Osteoblast (primary cell): ENCODE results near the gene SYT17. TPM values are rescaled to one million over a fixed set of nuclear protein-coding genes. Genes with fewer than 3 reads are reported as not detected.

Experiments used
- DNase-seq: peaks from one replicate; pipeline ENCODE4 v3.0.0; 2011; ENCODE audit warnings: low spot score, mixed read lengths; ENCODE audit not compliant: insufficient read length; ENCODE audit errors: missing footprints
- H2AFZ ChIP-seq: 2 replicates; pipeline ENCODE4 v1.6.0; 2011; ENCODE audit warnings: mild to moderate bottlenecking, low read length
- H3K27ac ChIP-seq: 2 replicates; pipeline ENCODE4 v1.5.1; 2011; ENCODE audit warnings: mild to moderate bottlenecking, low read depth, low read length, moderate library complexity
- H3K27me3 ChIP-seq: 2 replicates; pipeline ENCODE4 v1.6.0; 2012; ENCODE audit warnings: mild to moderate bottlenecking, control low read depth, inconsistent platforms, low read length, moderate library complexity; ENCODE audit not compliant: insufficient read depth
- H3K36me3 ChIP-seq: 2 replicates; pipeline ENCODE4 v1.5.1; 2011; ENCODE audit warnings: mild to moderate bottlenecking, low read length, control low read depth, moderate library complexity; ENCODE audit not compliant: insufficient read depth
- H3K4me1 ChIP-seq: 2 replicates; pipeline ENCODE4 v1.5.1; 2011; ENCODE audit warnings: mild to moderate bottlenecking, low read length, control low read depth, moderate library complexity; ENCODE audit not compliant: insufficient read depth
- H3K4me2 ChIP-seq: 2 replicates; pipeline ENCODE4 v1.6.0; 2011; ENCODE audit warnings: mild to moderate bottlenecking, low read length; ENCODE audit not compliant: insufficient read depth
- H3K4me3 ChIP-seq: fragments of 200-600 bp; sonication (generic); 3 replicates; pipeline ENCODE4 v1.5.1; 2012; ENCODE audit warnings: mild to moderate bottlenecking, low read length, inconsistent platforms; ENCODE audit not compliant: insufficient read depth
- H3K79me2 ChIP-seq: 2 replicates; pipeline ENCODE4 v1.6.0; 2012; ENCODE audit warnings: mild to moderate bottlenecking, low read length, control low read depth, inconsistent platforms; ENCODE audit not compliant: insufficient read depth
- H3K9me3 ChIP-seq: 2 replicates; pipeline ENCODE4 v1.5.1; 2011; ENCODE audit warnings: low read depth, low read length, control low read depth
- H4K20me1 ChIP-seq: 2 replicates; pipeline ENCODE4 v1.6.0; 2012; ENCODE audit warnings: mild to moderate bottlenecking, low read length, control low read depth; ENCODE audit not compliant: insufficient read depth
- total RNA-seq: library from RNA; depleted of rRNA; stranded (reverse); fragments of >200 nt; gene quantifications from 2 replicates; pipeline ENCODE4 v1.2.3, GENCODE V29; 2012
- TF ChIP-seq, protein P1 (sequence below): IDR thresholded peaks from 2 replicates; pipeline ENCODE4 v1.5.1; 2011; ENCODE audit warnings: mild to moderate bottlenecking, low read depth, low read length, moderate library complexity; ENCODE audit errors: extremely low read depth

SYT17 gene
- total RNA-seq, 1 donor: under 0.01 TPM

DNA sequence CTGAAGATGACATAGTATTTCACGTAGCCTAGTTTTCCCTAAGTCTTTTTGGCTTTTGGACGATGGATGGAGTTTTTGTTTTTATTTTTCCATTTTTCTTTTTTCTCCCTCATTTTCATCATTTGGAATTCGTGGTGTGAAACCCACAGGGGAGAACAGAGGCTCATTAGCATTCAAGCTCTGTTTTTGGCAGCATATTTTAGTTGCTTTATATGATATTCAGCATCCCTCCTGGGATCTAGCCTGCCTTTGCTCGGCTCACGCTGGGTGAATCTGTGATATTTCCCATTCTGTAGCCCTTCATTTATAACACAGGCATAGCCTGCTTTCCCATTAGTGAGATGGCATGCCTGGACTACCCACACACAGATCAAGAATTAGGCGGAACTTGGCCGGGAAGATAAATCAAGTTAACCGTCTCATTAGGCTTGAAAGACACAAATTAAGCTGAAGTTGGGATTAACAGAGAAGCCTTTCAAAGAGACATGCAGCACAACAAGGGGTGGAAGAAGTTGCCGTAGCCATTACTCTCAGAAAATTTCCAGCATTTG, 97.4 kb downstream of the SYT17 start:
- Histone ChIP-seq H3K36me3 (no peaks in the 10 kb centered on the region), H3K4me1 (no peaks in the 10 kb centered on the region), H3K4me2 (no peak overlapping the region), H3K27ac (no peak overlapping the region), H2AFZ (no peak overlapping the region), H3K27me3 (no peaks in the 10 kb centered on the region), H3K79me2 (no peaks in the 10 kb centered on the region), H3K4me3 (no peak overlapping the region), H3K9me3 (no peaks in the 10 kb centered on the region), H4K20me1 (no peaks in the 10 kb centered on the region)
- DNase-seq: no peak
- TF ChIP-seq, protein P1, sequence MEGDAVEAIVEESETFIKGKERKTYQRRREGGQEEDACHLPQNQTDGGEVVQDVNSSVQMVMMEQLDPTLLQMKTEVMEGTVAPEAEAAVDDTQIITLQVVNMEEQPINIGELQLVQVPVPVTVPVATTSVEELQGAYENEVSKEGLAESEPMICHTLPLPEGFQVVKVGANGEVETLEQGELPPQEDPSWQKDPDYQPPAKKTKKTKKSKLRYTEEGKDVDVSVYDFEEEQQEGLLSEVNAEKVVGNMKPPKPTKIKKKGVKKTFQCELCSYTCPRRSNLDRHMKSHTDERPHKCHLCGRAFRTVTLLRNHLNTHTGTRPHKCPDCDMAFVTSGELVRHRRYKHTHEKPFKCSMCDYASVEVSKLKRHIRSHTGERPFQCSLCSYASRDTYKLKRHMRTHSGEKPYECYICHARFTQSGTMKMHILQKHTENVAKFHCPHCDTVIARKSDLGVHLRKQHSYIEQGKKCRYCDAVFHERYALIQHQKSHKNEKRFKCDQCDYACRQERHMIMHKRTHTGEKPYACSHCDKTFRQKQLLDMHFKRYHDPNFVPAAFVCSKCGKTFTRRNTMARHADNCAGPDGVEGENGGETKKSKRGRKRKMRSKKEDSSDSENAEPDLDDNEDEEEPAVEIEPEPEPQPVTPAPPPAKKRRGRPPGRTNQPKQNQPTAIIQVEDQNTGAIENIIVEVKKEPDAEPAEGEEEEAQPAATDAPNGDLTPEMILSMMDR: no peak

GRCh38 chr16:19266774-19267173, 98.7 kb downstream of the SYT17 start:
- no peak overlapping the region for H2AFZ ChIP-seq
- H3K4me2 ChIP-seq: no peak overlapping the region
- no peaks in the 10 kb centered on the region for H3K36me3 ChIP-seq
- no peaks in the 10 kb centered on the region for H4K20me1 ChIP-seq
- H3K9me3 ChIP-seq: no peaks in the 10 kb centered on the region
- no peaks in the 10 kb centered on the region for H3K79me2 ChIP-seq
- no peak overlapping the region for H3K4me3 ChIP-seq
- H3K4me1 ChIP-seq: no peaks in the 10 kb centered on the region
- no peak for DNase-seq
- no peak overlapping the region for H3K27ac ChIP-seq
- TF ChIP-seq, protein P1: no peak
- no peaks in the 10 kb centered on the region for H3K27me3 ChIP-seq

DNA sequence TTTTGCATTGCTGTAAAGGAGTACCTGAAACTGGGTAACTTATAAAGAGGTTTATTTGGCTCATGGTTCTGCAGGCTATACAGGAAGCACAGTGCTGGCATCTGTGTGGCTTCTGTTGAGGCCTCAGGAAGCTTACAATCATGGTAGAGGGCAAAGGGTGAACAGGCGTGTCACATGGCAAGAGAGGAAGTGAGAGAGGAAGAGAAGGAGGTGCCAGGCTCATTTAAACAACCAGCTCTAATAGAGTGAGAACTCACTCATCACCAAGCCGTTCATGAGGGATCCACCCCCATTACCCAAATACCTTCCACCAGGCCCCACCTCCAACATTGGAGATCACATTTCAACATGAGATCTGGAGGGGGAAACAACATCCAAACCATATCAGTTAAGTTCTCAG, 101.1 kb downstream of the SYT17 start:
- Histone ChIP-seq H3K27ac (no peak overlapping the region), H3K4me3 (no peak overlapping the region), H3K4me1 (no peaks in the 10 kb centered on the region), H4K20me1 (no peaks in the 10 kb centered on the region), H3K79me2 (no peaks in the 10 kb centered on the region), H3K36me3 (no peaks in the 10 kb centered on the region), H3K4me2 (no peak overlapping the region), H2AFZ (no peak overlapping the region), H3K27me3 (no peaks in the 10 kb centered on the region), H3K9me3 (no peaks in the 10 kb centered on the region)
- no peak for DNase-seq
- TF ChIP-seq, protein P1: no peak

DNA sequence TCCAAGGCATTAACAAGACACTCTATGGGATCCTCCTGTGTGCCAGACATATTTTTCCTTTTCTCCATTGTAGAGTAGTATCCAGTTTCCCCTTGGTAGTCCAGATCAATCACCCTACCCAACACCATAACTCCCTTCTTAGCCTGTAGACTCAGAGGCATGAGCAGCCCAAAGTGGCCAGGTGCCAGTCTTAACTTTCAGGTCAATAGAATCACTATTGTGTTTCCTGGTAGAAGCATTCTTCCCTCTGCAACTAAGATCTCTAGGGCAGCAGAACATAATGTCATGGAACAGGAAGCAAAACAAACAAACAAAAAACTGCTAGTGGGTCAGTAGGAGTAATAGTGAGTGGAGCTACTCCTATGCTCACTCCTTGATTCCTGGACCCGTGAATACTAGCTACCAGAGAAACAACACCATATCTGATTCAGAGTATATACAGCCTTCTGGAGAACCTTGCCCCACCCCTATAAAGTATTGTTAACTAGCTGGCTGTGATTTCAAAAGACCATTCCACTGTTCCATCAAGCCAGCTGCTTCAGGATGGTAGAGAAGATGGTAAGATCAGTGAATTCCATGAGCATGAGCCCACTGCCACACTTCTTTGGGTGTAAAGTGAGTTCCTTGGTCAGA, 106.2 kb downstream of the SYT17 start:
- Histone ChIP-seq H3K4me2 (no peak overlapping the region), H3K9me3 (no peaks in the 10 kb centered on the region), H2AFZ (no peak overlapping the region), H3K36me3 (no peaks in the 10 kb centered on the region), H3K4me1 (no peaks in the 10 kb centered on the region), H3K27ac (no peak overlapping the region), H3K27me3 (no peaks in the 10 kb centered on the region), H3K4me3 (no peak overlapping the region), H3K79me2 (no peaks in the 10 kb centered on the region), H4K20me1 (no peaks in the 10 kb centered on the region)
- TF ChIP-seq, protein P1: no peak
- DNase-seq: no peak
